Activated gamma-delta T cell treated with Interleukin-2 at 50 U/mL for 16 hours (primary cell): ENCODE results near the gene GTPBP4.

ENCODE experiments used
- DNase-seq: peaks from one replicate; pipeline ENCODE4 v3.0.0-alpha.2; 2020

Gene GTPBP4

DNA sequence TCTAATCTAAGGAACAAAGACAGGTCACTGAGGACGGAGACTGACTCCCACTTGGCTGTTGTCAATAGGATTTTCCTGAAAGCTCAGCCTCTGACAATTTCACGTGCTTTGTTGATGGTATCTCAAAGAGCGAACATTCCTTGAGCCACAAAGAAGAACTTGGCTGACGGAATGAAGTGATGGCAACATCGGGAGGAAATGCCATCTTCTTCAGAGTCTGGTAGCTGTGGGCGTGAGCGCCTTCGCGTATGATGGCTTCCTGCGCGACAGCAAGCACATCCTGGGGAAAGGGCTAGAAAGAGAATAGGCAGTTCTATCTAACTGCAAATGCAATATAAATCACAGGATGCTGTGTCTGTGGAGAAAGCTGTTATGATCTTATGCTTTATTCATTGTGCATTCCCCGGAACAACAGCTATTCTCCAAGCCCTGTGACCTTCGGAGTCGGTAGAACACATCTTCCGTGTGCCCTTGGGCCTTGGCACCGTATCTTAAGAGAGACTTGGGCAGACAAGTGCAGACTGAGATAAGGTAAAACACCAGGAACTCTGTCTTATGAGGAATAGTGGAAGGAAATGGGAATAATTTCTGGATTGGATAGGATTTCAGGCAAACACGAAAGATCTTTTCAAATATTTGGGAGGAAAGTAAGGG lies 19.6 kb upstream of the GTPBP4 start:
- no peak for DNase-seq

DNA sequence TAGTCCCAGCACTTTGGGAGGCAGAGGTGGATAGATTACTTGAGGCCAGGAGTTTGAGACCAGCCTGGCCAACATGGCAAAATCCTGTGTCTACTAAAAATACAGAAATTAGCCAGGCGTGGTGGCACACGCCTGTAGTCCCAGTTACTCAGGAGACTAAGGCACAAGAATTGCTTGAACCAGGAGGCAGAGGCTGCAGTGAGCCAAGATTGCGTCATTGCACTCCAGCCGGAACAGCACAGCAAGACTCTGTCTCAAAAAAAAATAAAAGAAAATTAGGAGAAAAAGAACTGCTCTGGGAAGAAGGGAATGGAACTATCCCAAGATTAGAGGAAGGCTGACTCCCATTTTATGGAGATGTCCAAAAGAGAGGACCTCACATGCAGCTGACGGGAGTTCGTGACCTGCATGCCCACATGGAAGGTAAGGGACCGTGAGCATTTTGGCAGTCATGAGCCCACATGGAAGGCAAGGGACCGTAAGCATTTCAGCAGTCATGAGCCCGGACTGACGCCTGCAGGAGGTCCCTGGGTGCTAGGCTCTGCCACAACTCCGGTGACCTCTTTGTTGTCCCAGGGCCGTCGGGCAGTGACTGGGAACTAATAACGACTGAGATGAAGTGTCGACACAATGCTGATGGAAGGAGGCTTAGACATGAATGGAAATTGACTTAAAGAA lies 18.6 kb upstream of the GTPBP4 start:
- no peak for DNase-seq

DNA sequence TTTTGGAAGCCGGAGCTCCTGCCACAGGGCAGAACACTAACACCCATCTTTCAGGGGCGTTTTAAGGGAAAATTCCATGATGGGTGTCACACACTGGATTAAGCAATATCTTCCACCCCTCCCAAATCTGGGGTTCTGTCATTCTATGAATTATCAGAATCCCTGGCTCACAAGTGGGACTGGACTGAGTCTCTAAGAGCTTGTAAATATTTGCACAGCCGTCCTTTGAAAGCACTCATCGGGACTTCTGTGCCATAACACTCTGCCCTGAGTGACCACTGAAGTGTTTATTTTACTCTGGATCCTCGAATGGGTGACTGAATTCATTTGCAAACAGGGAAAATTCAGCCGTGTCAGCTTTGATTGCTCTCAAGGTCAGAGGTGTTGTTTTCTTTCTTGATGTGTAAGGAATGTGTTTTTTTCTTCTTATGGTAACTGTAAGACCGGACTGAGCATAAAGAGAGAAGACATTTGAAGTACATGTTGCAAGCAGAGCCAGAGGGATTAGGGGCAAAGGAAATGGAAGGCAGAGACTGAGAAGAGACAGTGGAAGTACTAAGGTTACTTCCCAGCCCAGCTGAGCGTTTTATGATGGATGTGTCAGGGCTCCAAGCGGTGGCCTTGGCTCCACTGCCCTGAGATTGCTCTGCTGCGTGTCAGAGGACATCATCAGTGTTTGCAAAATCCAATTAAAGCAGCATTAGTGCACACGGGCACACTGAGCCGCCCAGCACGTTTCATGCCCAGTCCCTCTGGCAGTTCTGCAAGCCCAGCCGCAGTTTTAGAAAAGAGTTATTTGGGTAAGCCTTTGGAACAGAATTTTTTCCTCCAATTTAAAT lies 17.7 kb upstream of the GTPBP4 start:
- DNase-seq: no peak

DNA sequence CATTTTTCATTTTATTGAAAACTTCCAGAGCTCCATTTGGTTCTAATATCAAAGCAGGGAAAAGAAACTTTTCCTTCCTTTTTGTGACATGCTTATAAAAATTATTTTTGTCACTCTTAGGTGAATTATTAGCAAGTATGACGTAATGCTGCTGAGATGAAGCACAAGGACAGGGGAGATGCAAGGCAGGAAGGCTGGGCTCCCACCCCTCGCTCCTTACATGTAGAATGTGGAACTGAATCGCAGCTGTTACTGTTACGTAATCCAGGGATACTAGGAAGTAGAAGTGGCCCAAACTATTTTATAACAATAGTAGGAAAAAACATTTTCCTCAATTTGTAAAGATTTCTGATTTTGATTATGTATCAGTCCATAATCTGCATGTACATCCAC lies 17.1 kb upstream of the GTPBP4 start:
- no peak for DNase-seq

DNA sequence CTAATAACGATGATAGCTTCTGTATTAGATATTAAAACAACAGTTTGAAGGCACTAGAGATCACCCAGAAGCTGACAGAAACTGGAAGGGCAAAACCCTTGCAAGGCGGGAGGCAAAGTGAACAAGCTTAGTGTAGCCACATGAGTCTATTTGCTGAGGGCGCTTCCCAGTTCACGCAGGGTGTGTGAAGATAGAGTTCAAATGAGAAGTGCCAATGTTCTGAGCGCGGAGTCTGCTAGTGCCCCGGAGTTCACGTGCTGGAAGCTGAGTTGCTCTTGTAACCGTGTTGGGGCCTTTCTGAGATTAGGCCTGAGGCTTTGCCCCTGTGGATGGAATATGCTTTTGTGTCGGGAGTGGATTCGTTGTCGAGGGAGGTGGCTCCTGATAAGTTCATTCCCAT lies 16.6 kb upstream of the GTPBP4 start:
- no peak for DNase-seq

DNA sequence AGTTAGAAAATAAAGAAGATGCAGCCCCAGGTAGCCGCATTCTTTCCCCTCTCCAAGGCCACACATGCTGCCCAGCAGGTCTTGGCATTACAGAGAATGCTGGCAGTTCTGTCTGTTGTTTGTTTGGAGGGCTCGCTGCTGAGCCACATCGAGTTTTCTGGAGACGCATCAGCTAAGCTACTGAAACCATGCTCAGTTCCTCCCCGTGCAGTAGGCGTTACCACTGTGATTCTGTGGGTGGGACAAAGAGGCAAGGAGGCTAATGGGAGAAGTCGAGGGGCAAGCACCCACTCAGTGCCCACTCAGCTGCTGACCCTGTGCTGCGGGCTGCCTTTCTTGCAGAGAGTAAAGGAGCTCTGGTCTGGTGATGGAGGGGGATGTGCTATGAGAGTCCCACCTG lies 15.5 kb upstream of the GTPBP4 start:
- DNase-seq: no peak

DNA sequence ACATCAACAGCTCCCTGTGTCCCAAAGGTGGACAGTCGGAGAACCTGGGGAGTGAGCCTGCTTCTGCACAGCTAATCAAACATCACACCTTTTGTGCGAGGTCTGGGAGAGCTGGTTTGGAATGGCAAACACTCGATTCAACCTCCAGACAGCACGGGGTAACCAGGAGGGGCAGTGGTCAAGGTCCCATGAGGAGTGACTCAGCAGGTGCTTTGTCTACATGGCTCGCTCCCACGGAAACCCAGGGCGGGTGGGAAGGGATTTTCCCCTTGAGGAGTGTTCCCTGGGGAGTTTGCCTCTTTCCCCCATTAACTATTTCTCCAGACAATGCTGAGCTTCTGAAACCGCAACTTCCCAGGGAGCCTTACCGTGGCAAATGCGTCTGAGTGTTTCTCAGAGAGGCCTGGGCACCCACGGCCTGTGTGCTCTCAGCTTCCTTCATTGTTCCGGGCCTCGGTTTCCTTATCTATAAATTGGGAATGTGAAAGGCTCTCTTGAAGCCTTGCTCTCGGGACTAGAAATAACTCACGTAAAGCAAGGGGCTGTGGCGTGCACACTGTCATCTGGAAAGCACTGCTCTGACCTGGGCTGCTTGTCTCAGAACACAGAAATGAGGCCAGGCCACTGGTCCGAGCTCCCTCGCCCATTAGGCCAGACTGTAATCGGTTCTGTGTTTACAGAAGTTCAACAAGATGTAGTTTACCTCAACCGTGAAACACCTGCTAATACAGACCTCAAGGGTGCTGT lies 14.0 kb upstream of the GTPBP4 start:
- DNase-seq: no peak

DNA sequence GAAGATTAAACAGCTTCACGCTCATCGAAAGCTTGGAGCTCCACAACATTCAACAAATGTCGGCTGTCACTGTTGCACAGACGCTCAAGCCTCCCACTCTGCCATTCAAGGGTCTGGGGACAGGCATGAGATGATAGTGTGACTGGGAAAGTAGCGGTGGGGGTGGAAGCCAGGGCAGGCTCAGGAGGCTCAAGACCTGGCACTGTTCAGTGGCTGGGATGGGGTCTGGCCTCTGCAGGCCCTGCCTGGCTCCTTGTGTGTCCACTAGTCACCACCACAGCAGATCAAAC lies 13.5 kb upstream of the GTPBP4 start:
- DNase-seq: no peak

DNA sequence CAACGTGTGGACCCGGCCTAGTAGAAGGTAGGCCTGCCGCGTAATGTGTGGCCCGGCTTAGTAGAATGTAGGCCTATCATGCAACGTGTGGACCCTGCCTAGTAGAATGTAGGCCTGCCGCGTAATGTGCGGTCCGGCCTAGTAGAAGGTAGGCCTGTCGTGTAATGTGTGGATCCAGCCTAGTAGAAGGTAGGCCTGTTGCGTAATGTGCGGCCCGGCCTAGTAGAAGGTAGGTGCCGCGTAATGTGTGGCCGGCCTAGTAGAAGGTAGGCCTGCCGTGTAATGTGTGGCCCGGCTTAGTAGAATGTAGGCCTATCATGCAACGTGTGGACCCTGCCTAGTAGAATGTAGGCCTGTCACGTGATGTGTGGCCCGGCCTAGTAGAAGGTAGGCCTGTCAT lies 11.9 kb upstream of the GTPBP4 start:
- DNase-seq: no peak

DNA sequence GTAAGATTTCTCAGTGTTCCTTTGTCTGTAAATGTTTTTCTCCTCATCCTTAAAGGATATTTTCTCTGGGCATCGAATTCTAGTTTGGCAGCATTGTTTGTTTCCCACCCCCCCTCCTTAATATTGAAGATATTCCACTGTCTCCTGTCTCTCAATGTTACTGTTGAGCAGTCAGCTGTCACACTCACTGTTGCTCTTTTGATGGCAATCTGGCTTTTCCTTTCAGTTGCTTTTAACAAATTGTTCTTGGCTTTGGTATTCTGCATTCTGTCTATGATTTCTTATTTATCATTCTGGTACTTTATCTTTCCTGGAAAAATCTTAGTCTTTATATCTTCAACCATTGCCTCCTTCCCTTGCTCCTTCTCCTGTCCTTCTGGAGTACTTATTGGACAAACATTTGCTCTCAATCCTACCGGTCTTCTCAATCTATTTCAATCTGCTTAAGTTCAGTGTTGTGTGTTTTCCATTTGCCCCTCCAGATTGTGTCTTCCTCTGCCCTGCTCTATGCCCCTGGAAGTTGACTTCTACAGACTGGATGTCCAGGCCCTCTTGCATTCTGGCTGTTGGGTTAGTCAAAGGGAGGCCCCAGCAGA lies 9.3 kb upstream of the GTPBP4 start:
- DNase-seq: no peak

DNA sequence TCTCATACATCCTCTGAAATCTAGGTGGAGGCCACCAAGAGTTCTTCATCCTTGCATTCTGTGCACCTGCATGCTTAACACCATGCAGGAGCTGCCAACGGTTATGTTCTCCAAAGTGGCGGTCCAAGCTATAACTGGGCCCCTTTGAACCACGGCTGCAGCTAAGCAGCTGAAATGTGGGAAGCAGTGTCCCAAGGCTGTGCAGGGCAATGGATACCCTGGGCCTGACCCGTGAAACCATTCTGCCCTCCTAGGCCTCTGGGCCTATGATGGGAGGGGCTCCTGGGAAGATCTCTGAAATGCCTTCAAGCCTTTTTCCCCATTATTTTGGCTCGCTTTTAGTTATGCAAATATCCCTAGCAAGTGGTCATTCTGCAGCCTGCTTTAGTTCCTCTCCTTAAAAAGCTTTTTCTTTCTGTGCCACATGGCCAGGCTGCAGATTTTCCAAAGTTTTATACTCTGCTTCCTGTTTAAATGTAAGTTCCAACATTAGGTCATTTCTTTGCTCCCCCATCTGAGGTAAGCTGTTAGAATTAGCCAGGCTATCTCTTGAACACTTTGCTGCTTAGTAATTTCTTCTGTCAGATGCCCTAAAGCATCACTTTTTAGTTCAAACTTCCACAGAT lies 7.7 kb upstream of the GTPBP4 start:
- DNase-seq: no peak

DNA sequence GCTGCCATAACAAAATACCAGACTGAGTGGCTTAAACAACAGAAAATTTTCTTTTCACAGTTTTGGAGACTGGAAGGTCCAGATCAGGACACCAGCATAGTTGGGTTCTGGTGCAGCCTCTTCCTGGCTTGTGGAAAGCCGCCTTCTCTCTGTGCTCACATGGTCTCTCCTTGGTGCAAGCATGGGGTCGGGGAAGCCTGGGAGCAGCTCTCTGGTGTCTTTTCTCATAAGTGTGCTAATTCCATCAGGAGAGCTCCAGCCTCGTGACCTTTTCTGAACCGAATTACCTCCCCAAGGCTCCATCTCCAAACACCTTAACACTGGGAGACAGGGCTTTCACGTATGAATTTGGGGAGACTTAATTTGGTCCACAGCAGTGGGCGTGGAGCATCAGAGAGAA lies 4.8 kb upstream of the GTPBP4 start:
- DNase-seq: no peak

DNA sequence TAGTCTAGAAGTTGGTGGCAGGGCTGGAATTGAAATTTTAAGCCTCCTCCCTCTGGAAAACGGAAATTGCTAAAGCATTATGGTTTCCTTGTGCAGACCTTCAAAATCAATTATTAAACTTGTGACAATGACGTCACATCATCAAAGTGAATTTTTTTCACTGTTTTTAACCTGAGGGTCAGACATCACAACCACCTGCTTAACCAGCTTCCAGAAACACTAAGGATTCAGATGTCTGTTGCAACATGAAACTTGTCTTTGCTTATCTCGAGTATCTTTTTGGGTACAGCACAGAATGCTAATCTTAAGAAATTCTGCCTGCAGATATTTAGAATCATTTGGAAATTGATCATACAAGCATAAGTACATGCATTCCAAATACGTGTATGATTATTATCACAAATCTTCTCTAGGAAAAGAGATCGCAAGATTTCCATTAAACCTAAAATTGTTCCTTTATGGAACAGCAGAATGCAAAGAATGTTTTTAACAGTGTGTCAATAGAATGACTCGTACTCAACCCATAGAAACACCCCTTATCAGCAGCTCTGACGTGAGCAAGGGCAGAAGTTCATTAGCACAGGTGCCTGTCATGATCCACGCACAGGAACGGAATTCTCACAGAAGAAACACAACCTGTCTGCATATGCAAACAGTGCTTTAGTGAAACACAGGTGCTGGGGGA lies 4.1 kb upstream of the GTPBP4 start:
- DNase-seq: no peak

DNA sequence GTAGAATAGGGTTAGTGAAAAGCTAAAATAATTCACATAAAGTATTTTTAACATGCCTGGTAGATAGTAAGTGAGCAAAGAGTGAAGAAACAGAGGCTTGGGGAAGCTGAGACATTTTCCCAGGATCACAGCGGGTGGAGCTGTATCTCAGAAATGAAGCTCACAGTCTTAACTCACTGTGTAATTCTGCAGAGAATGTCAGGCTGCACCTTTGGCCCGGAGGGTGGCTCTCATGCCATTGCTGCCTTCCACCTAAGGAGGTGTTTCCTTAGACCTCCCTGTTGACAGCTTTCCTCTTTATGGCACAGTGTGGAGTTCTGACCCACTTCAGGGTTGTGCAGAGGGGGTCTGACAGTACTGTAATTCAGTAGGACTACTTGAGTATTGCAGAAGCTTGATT lies 2.9 kb upstream of the GTPBP4 start:
- DNase-seq: no peak

DNA sequence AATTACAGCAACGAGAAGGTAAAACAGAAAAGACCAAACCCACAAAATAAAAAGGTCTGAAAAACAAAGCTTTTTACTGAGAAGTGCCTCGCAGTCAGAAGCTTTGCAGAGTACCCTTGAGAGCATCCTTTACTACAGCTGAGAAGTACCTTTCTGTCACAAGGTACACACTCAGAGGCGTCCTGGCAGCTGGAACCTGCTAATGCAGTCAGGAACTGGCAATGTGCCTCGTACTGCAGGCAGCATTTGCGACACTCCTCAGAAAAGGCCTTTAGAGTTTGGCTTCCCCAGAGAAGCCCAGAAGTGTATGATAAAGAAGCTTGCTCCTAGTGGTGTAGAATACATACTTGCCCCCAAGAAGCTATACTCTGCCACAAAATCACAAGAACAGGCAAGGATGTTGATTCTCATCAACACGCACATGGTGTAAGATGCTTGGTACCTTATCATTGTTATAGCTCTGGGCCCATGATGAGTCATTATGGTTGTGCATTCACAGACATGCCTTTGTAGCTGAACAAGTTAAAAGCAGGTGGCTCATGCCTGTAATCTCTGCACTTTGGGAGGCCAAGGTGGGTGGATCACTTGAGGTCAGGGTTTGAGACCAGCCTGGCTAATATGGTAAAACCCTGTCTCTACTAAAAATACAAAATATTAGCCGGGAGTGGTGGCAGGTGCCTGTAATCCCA lies 2.0 kb upstream of the GTPBP4 start:
- no peak for DNase-seq

DNA sequence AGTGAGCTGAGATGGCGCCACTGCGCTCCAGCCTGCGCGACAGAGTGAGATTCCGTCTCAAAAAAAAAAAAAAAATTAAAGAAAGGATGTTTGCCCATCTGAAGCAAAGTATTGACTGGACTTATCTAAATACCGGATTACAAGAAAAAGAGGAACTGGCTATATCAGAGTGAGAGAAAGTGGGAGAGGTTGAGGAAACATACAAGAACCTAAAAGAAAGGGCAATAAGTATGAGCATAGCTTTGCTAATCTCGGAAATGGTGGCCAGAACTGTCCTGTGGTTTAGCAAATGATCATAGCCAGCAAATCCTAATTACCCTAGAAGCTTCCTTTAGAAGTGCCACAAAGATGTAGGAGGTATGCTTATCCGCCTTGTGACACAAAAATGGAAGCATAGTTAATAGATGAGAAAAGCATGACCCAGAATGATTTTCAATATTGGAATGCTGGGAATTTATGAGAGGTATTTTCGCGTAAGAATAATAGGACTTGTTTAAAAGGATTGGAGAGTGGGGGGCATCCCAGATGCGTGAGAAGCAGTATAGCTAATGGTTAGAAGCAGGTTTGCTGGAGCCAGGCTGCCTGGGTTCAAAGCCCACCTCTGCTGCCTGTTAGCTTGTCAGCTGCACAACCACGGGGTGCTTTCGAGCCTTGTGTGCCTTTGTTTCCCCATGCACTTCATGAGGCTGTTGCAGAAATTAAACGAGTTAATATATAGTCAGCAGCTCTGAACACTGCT lies 1.2 kb upstream of the GTPBP4 start:
- no peak for DNase-seq

DNA sequence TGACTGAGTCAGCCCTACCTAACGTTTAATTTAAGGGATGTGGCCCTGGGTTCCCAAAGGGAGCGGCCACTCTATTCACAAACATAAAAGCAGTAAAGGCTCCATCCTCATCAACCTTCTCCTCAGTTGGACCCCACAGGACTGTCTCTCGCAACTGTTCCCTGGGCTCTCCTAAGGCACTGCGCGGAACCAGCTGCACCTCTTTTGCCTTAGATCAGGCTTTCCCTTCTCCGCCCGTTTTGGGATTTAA lies 689 bp upstream of the GTPBP4 start:
- DNase-seq: no peak

DNA sequence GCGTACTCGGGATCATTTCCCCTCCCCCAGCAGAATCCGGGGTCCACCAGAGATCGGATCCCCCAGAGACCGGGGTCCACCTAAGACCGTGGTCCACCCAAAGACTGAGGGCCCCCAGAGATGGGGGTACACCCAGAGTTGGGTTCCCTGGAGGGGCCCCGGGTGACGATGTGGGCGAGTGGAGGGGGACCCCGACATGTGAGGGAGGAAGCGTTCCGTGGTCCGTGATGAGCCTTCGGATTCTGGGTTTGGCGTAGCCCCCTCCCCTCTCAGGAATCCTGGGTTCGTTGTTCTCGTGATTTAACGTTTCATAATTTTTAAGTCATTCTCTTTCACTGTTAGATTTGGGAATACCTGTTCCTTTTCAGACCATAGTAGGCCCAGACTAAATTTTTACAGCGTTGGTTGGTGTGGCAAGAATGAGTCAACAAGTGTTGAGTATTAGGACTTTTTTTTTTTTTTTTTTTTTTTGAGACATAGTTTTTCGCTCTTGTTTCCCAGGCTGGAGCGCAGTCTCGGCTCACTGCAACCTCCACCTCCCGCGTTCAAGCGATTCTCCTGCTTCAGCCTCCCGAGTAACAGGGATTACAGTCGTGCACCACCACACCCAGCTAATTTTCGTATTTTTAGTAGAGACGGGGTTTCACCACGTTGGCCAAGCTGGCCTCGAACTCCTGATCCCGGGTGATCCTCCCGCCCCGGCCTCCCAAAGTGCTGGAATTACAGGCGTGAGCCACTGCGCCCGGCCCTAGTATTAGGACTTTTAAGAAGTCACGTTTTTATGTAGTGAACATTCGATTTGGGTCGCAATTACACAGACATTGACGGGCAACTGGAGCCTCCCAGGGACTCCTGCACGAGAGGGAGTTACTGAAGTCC lies 672 bp downstream of the GTPBP4 start:
- DNase-seq: peak; percentile 13

DNA sequence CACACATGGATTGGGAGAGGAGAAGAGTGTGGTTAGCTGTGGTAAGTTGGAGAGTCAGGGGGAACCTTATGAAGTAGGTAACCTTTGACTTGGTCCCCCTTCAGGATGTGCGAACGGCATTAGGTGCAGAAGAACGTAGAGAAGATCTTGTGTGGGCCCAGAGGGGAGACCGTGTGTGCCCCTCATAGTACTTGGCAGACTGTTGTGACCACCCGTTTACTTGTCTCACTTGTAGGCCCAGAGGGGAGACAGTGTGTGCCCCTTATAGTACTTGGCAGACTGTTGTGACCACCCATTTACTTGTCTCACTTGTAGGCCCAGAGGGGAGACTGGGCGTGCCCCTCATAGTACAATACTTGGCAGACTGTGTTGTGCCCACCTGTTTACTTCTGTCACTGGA lies 2.6 kb downstream of the GTPBP4 start:
- no peak for DNase-seq

DNA sequence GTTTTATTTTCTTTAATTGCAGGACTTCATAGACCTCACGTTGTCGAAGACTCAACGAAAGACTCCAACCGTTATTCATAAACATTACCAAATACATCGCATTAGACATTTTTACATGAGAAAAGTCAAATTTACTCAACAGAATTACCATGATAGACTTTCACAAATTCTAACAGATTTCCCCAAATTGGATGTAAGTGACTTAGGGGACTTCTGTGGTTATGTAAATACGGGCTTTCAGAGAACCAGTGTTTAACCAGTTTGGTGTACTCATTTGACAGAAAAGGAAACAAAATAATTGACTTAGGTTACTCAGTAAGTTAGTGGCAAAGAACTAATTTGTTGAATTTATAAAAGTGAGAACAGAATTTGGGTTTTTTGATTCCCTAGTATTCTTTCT lies 4.2 kb downstream of the GTPBP4 start:
- no peak for DNase-seq
